Peyer's patch (tissue), 4 donors: ENCODE data around the gene TNFSF4. TPM values are rescaled to one million over a fixed set of nuclear protein-coding genes. Genes with fewer than 3 reads are reported as not detected.

Experiments used
- DNase-seq, 3 donors: peaks; one replicate each; pipeline ENCODE4 v3.0.0-alpha.2; 2017 to 2019
- H3K27ac ChIP-seq, 4 donors: fragments of 200-600 bp; sonication (generic); one replicate each; pipeline ENCODE4 v1.5.1; 2016 to 2019
- H3K27me3 ChIP-seq, 2 donors: fragments of 200-600 bp; sonication (generic); one replicate each; pipeline ENCODE4 v1.5.1; 2019
- H3K36me3 ChIP-seq, 3 donors: fragments of 200-600 bp; sonication (generic); one replicate each; pipeline ENCODE4 v1.5.1; 2016 to 2019
- H3K4me1 ChIP-seq, 4 donors: fragments of 200-600 bp; sonication (generic); one replicate each; pipeline ENCODE4 v1.5.1; 2016 to 2019
- H3K4me3 ChIP-seq, 4 donors: fragments of 200-600 bp; sonication (generic); 1 replicate in 3 of 4; 2 replicates in 1 of 4; pipeline ENCODE4 v1.5.1; 2016 to 2019; ENCODE audit warnings: mild to moderate bottlenecking in 1 of 4
- H3K9me3 ChIP-seq, 4 donors: fragments of 200-600 bp; sonication (generic); one replicate each; pipeline ENCODE4 v1.5.1; 2016 to 2019; ENCODE audit warnings: mild to moderate bottlenecking in 1 of 4
- CTCF ChIP-seq, 6 experiments: fragments of 450-650 bp in 4 of 6; fragments of 200-600 bp in 2 of 6; sonication (generic) in 1 of 6; IDR thresholded peaks; one replicate each; pipeline ENCODE4 v1.5.1; 2017 to 2019; ENCODE audit warnings: antibody characterized with exemption in 6 of 6, mild to moderate bottlenecking in 3 of 6, moderate library complexity in 1 of 6
- POLR2A ChIP-seq, 2 donors: fragments of 450-650 bp; IDR thresholded peaks; one replicate each; pipeline ENCODE4 v1.5.1; 2017; ENCODE audit warnings: antibody characterized with exemption in 2 of 2, mild to moderate bottlenecking in 2 of 2, moderate library complexity in 2 of 2
- total RNA-seq, 4 donors: library from RNA; depleted of rRNA; stranded (reverse); fragments of >200 nt; gene quantifications; one replicate each; pipeline ENCODE4 v1.1.0, GENCODE V29; 2016

Gene TNFSF4
- total RNA-seq, 4 donors from 2014 or later, result 0.70 to 2.5 TPM; not detected in 2

- Histone ChIP-seq H3K36me3 (no peaks in the 10 kb centered on the region), H3K27ac (no peak overlapping the region), H3K4me1 (no peaks in the 10 kb centered on the region), H3K4me3 (no peak overlapping the region), H3K27me3 (no peaks in the 10 kb centered on the region), H3K9me3 (peaks cover 0 to 5% (median 0%) of the 10 kb centered on the region in 4 donors)
- TF ChIP-seq CTCF (IDR thresholded peaks at IDR 0.05) (no peak), POLR2A (IDR thresholded peaks at IDR 0.05) (no peak)
- DNase-seq, result no peak
Measured at GRCh38 chr1:173245892-173246291, 38.8 kb upstream of the TNFSF4 start.

- H3K9me3 ChIP-seq, result peaks cover 0 to 5% (median 0%) of the 10 kb centered on the region in 4 donors
- H3K27me3 ChIP-seq, result no peaks in the 10 kb centered on the region
- H3K27ac ChIP-seq, result no peak overlapping the region
- DNase-seq, result no peak
- TF ChIP-seq CTCF (IDR thresholded peaks at IDR 0.05) (no peak), POLR2A (IDR thresholded peaks at IDR 0.05) (no peak)
- no peak overlapping the region for H3K4me3 ChIP-seq
- no peaks in the 10 kb centered on the region for H3K4me1 ChIP-seq
- no peaks in the 10 kb centered on the region for H3K36me3 ChIP-seq
Measured at GRCh38 chr1:173243300-173243699, 36.2 kb upstream of the TNFSF4 start.

GRCh38 chr1:173241528-173242347 lies 34.6 kb upstream of the TNFSF4 start:
- Histone ChIP-seq H3K36me3 (no peaks in the 10 kb centered on the region), H3K27me3 (no peaks in the 10 kb centered on the region), H3K4me3 (no peak overlapping the region), H3K4me1 (no peaks in the 10 kb centered on the region), H3K9me3 (peaks cover 0 to 5% (median 0%) of the 10 kb centered on the region in 4 donors), H3K27ac (no peak overlapping the region)
- no peak for TF ChIP-seq CTCF (IDR thresholded peaks at IDR 0.05)
- no peak for TF ChIP-seq POLR2A (IDR thresholded peaks at IDR 0.05)
- no peak for DNase-seq

GRCh38 chr1:173240609-173241008 lies 33.5 kb upstream of the TNFSF4 start:
- no peak for DNase-seq
- Histone ChIP-seq H3K27me3 (no peaks in the 10 kb centered on the region), H3K36me3 (no peaks in the 10 kb centered on the region), H3K27ac (no peak overlapping the region), H3K4me1 (no peaks in the 10 kb centered on the region), H3K4me3 (no peak overlapping the region), H3K9me3 (peaks cover 0 to 5% (median 0%) of the 10 kb centered on the region in 4 donors)
- TF ChIP-seq POLR2A (IDR thresholded peaks at IDR 0.05) (no peak), CTCF (IDR thresholded peaks at IDR 0.05) (no peak)

- Histone ChIP-seq H3K4me1 (no peaks in the 10 kb centered on the region), H3K9me3 (peaks cover 0 to 5% (median 0%) of the 10 kb centered on the region in 4 donors), H3K4me3 (no peak overlapping the region), H3K36me3 (no peaks in the 10 kb centered on the region), H3K27me3 (no peaks in the 10 kb centered on the region), H3K27ac (no peak overlapping the region)
- TF ChIP-seq POLR2A (IDR thresholded peaks at IDR 0.05) (no peak), CTCF (IDR thresholded peaks at IDR 0.05) (no peak)
- DNase-seq, result no peak
Measured at GRCh38 chr1:173239058-173239457, 31.9 kb upstream of the TNFSF4 start.
